ENCODE results near the gene SOX21. TPM values are rescaled to one million over a fixed set of nuclear protein-coding genes. Genes with fewer than 3 reads are reported as not detected.

Gene SOX21
- polyA plus RNA-seq, 1 donor from 2014 or later: 0.35 TPM

DNA sequence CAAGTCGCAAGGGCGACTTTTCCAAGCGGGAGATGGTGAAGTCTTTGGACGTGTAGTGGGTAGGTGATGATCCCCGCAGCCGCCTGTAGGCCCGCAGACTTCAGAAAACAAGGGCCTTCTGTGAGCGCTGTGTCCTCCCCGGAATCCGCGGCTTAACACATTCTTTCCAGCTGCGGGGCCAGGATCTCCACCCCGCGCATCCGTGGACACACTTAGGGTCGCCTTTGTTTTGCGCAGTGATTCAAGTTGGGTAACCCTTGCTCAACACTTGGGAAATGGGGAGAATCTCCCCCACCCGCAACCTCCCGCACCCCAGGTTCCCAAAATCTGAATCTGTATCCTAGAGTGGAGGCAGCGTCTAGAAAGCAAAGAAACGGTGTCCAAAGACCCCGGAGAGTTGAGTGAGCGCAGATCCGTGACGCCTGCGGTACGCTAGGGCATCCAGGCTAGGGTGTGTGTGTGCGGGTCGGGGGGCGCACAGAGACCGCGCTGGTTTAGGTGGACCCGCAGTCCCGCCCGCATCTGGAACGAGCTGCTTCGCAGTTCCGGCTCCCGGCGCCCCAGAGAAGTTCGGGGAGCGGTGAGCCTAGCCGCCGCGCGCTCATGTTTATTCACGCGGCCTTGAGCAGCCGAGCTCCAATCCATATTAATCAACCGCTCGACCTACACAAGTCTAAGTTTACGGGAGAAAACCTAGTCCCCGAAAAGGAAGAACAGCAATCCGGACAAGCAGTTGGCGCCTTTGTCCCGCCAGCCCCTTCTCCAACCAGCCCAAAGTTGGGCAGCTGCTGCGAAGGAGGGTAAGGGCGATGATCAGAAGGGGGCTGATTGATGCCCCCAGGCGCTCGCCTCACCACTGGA is 9.9 kb downstream of the SOX21 start:
- Histone ChIP-seq H2AFZ (ENCODE audit: low read depth, low read length) (no peak overlapping the region), H3K9me3 (ENCODE audit: low read length) (peaks cover 17% of the 10 kb centered on the region), H3K4me2 (ENCODE audit: low read length) (no peak overlapping the region), H3K27ac (ENCODE audit: low read length) (no peak overlapping the region), H3F3A (ENCODE audit: insufficient read depth, low read length, poor library complexity, severe bottlenecking) (no peaks in the 10 kb centered on the region), H3K9me2 (ENCODE audit: insufficient read depth, low read length) (no peaks in the 10 kb centered on the region), H3K27me3 (ENCODE audit: insufficient read depth, low read depth, low read length) (peaks cover 54% of the 10 kb centered on the region), H3K79me2 (replicated peaks; ENCODE audit: insufficient read depth, low read length) (peaks cover under 1% of the 10 kb centered on the region), H4K20me1 (ENCODE audit: insufficient read depth) (no peaks in the 10 kb centered on the region), H3K9ac (ENCODE audit: low read length) (no peak overlapping the region), H3K36me3 (ENCODE audit: insufficient read depth, low read length) (no peaks in the 10 kb centered on the region), H3K4me3 (ENCODE audit: low read length) (no peak overlapping the region)
- TF ChIP-seq SMC3 (conservative IDR thresholded peaks at IDR 0.05; ENCODE audit: poor library complexity) (no peak), EP300 (conservative IDR thresholded peaks at IDR 0.05; ENCODE audit: poor library complexity, severe bottlenecking) (no peak), RAD21 (conservative IDR thresholded peaks at IDR 0.05) (no peak), EZH2 (IDR thresholded peaks at IDR 0.05; ENCODE audit: borderline replicate concordance, insufficient read depth, low read length, poor library complexity, severe bottlenecking) (no peak), TAF1 (IDR thresholded peaks at IDR 0.05; ENCODE audit: low read depth) (no peak)

DNA sequence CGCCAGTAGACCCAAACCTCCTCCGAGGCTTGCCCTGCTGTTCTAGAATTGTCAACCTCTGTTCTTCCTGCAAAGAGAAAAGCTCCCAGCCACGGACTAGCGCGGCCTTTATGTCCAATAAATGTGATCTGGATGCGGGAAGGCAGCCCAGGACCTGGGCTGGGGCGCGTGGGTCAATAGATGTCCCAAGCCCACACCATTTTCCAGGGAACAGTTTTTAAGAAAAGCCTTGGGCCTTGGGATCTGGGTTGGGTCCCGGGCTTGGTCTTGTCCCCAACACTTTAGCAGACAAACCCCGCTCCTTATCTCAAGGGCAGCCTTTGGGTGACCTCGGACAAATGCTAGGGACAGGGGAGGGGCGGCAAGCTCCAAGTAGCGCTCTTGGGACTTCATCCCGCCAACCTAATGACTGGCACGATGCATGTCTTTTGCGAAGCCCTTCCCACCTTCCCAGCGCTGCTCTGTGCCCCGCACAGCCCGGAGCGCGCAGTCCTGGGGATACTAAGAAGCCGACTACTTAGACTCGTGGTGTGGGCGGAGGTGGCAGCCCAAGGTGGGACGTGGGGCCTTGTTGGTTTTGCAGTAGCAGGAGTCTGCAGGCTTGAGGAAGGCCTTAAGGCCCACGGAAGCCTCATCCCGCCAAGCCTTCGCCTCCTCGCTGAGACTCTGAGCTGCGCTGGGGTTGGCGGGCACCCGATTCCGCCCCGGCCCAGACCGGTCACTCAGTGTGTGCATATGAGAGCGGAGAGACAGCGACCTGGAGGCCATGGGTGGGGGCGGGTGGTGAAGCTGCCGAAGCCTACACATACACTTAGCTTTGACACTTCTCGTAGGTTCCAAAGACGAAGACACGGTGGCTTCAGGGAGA is 10.8 kb downstream of the SOX21 start:
- H3K79me2 ChIP-seq (replicated peaks; ENCODE audit: insufficient read depth, low read length): no peaks in the 10 kb centered on the region
- no peak overlapping the region for H2AFZ ChIP-seq (ENCODE audit: low read depth, low read length)
- no peaks in the 10 kb centered on the region for H4K20me1 ChIP-seq (ENCODE audit: insufficient read depth)
- no peak overlapping the region for H3K4me3 ChIP-seq (ENCODE audit: low read length)
- peaks cover 17% of the 10 kb centered on the region for H3K9me3 ChIP-seq (ENCODE audit: low read length)
- TF ChIP-seq, protein P1, sequence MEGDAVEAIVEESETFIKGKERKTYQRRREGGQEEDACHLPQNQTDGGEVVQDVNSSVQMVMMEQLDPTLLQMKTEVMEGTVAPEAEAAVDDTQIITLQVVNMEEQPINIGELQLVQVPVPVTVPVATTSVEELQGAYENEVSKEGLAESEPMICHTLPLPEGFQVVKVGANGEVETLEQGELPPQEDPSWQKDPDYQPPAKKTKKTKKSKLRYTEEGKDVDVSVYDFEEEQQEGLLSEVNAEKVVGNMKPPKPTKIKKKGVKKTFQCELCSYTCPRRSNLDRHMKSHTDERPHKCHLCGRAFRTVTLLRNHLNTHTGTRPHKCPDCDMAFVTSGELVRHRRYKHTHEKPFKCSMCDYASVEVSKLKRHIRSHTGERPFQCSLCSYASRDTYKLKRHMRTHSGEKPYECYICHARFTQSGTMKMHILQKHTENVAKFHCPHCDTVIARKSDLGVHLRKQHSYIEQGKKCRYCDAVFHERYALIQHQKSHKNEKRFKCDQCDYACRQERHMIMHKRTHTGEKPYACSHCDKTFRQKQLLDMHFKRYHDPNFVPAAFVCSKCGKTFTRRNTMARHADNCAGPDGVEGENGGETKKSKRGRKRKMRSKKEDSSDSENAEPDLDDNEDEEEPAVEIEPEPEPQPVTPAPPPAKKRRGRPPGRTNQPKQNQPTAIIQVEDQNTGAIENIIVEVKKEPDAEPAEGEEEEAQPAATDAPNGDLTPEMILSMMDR (IDR thresholded peaks at IDR 0.05; ENCODE audit: poor library complexity, severe bottlenecking): no peak
- TF ChIP-seq POLR2AphosphoS5 (IDR thresholded peaks at IDR 0.05) (no peak), RAD21 (conservative IDR thresholded peaks at IDR 0.05) (no peak), EZH2 (IDR thresholded peaks at IDR 0.05; ENCODE audit: borderline replicate concordance, insufficient read depth, low read length, poor library complexity, severe bottlenecking) (no peak), TAF1 (IDR thresholded peaks at IDR 0.05; ENCODE audit: low read depth) (no peak), SMC3 (conservative IDR thresholded peaks at IDR 0.05; ENCODE audit: poor library complexity) (no peak), MXI1 (conservative IDR thresholded peaks at IDR 0.05; ENCODE audit: poor library complexity, severe bottlenecking) (no peak), EP300 (conservative IDR thresholded peaks at IDR 0.05; ENCODE audit: poor library complexity, severe bottlenecking) (no peak)
- TF ChIP-seq, protein P2, sequence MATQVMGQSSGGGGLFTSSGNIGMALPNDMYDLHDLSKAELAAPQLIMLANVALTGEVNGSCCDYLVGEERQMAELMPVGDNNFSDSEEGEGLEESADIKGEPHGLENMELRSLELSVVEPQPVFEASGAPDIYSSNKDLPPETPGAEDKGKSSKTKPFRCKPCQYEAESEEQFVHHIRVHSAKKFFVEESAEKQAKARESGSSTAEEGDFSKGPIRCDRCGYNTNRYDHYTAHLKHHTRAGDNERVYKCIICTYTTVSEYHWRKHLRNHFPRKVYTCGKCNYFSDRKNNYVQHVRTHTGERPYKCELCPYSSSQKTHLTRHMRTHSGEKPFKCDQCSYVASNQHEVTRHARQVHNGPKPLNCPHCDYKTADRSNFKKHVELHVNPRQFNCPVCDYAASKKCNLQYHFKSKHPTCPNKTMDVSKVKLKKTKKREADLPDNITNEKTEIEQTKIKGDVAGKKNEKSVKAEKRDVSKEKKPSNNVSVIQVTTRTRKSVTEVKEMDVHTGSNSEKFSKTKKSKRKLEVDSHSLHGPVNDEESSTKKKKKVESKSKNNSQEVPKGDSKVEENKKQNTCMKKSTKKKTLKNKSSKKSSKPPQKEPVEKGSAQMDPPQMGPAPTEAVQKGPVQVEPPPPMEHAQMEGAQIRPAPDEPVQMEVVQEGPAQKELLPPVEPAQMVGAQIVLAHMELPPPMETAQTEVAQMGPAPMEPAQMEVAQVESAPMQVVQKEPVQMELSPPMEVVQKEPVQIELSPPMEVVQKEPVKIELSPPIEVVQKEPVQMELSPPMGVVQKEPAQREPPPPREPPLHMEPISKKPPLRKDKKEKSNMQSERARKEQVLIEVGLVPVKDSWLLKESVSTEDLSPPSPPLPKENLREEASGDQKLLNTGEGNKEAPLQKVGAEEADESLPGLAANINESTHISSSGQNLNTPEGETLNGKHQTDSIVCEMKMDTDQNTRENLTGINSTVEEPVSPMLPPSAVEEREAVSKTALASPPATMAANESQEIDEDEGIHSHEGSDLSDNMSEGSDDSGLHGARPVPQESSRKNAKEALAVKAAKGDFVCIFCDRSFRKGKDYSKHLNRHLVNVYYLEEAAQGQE (IDR thresholded peaks at IDR 0.05; ENCODE audit: borderline replicate concordance): no peak
- peaks cover 46% of the 10 kb centered on the region for H3K27me3 ChIP-seq (ENCODE audit: insufficient read depth, low read depth, low read length)
- H3F3A ChIP-seq (ENCODE audit: insufficient read depth, low read length, poor library complexity, severe bottlenecking): no peaks in the 10 kb centered on the region
- H3K9me2 ChIP-seq (ENCODE audit: insufficient read depth, low read length): no peaks in the 10 kb centered on the region
- H3K4me2 ChIP-seq (ENCODE audit: low read length): no peak overlapping the region
- H3K9ac ChIP-seq (ENCODE audit: low read length): no peak overlapping the region
- H3K36me3 ChIP-seq (ENCODE audit: insufficient read depth, low read length): no peaks in the 10 kb centered on the region
- H3K27ac ChIP-seq (ENCODE audit: low read length): no peak overlapping the region
